Lower lobe of right lung (tissue), 2 donors: ENCODE results near the gene IGLON5. TPM values are rescaled to one million over a fixed set of nuclear protein-coding genes. Genes with fewer than 3 reads are reported as not detected.

ENCODE experiments used
- ATAC-seq, 2 donors: fragments of 200-7000 bp; cut with Tn5 transposase; one replicate each; pipeline ENCODE4 v1.9.1; 2020 to 2022; ENCODE audit warnings: mild to moderate bottlenecking in 2 of 2, moderate library complexity in 2 of 2
- DNase-seq: peaks from one replicate; pipeline ENCODE4 v3.0.0-alpha.2; 2020
- H3K27ac ChIP-seq: fragments of 200-600 bp; one replicate; pipeline ENCODE4 v1.8.0; 2022
- H3K27me3 ChIP-seq: fragments of 200-600 bp; one replicate; pipeline ENCODE4 v1.8.0; 2022; ENCODE audit warnings: low read depth
- H3K36me3 ChIP-seq: fragments of 200-600 bp; one replicate; pipeline ENCODE4 v1.8.0; 2022; ENCODE audit warnings: mild to moderate bottlenecking
- H3K4me1 ChIP-seq: fragments of 200-600 bp; one replicate; pipeline ENCODE4 v1.8.0; 2022
- H3K4me3 ChIP-seq: fragments of 200-600 bp; one replicate; pipeline ENCODE4 v1.8.0; 2022; ENCODE audit warnings: mild to moderate bottlenecking
- H3K9me3 ChIP-seq: fragments of 200-600 bp; one replicate; pipeline ENCODE4 v1.8.0; 2022
- CTCF ChIP-seq: fragments of 200-600 bp; IDR thresholded peaks from one replicate; pipeline ENCODE4 v1.8.0; 2022; ENCODE audit warnings: antibody characterized with exemption, mild to moderate bottlenecking
- intact Hi-C: fragments of 100-400 bp; cut with DNase I; formaldehyde crosslinking; loops from one replicate; pipeline ENCODE4 v1.11.0; 2022
- total RNA-seq: library from RNA; stranded (reverse); fragmentation: NEBNext Ultra II Directional; extraction: Animal tissue kit (Norgen Biotek cat#: 25700); gene quantifications from one replicate; pipeline ENCODE4 v1.2.1, GENCODE V29; 2021
- donor health status: DM: no; HTN: yes; CAD: no; lungs with severe emphysema.

IGLON5 gene
- total RNA-seq, 1 donor from 2014 or later = not detected

- H3K9me3 ChIP-seq = no peaks in the 10 kb centered on the region
- ATAC-seq (no peak), DNase-seq (no peak)
- peaks cover 48% of the 10 kb centered on the region for H3K27me3 ChIP-seq
- intact Hi-C loops = no loop called here
- peaks cover 13% of the 10 kb centered on the region for H3K4me1 ChIP-seq
- no peaks in the 10 kb centered on the region for H3K36me3 ChIP-seq
- no peak overlapping the region for H3K4me3 ChIP-seq
- TF ChIP-seq CTCF = no peak
- H3K27ac ChIP-seq = no peak overlapping the region
Measured at GRCh38 chr19:51324167-51324481, 12.7 kb downstream of the IGLON5 start.

DNA sequence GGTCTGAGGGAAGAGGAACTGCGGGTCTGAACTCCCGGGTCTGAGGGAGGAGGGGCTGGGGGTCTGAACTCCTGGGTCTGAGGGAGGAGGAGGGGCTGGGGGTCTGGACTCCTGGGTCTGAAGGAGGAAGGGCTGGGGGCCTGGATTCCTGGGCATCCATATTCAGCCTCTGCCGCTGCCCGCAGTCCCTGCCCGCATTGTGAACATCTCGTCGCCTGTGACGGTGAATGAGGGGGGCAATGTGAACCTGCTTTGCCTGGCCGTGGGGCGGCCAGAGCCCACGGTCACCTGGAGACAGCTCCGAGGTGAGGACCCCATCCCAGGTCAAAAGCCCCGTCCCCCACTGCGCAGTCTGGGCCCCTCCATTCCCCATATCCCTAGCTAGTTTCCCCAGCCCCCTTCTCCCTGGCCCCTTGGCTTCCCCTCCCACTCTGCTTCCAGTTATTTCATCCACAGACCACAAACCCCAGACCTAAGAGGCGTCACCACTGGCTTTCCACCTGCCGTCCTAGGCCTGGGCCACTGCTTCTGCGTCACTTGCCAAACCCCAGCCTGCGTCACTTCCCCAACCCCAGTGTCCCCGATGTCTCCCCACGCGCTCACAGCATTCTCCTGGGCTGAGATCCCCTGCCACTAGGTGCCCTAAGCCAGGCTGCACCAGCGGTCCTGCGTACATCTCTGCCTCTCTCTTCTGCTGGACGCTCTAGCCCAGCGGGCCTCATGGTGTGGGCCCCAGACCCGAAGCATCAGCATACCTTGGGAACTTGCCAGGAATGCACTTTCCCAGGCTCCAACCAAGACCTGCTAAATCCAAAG is 13.9 kb downstream of the IGLON5 start:
- peaks cover 51% of the 10 kb centered on the region for H3K27me3 ChIP-seq
- DNase-seq (no peak), ATAC-seq (no peak)
- H3K4me1 ChIP-seq = peaks cover 13% of the 10 kb centered on the region
- no peak for TF ChIP-seq CTCF
- H3K9me3 ChIP-seq = no peaks in the 10 kb centered on the region
- intact Hi-C loops = no loop called here
- H3K4me3 ChIP-seq = no peak overlapping the region
- H3K27ac ChIP-seq = no peak overlapping the region
- no peaks in the 10 kb centered on the region for H3K36me3 ChIP-seq

GRCh38 chr19:51326216-51327065 is 15.0 kb downstream of the IGLON5 start:
- no peak for TF ChIP-seq CTCF
- H3K4me1 ChIP-seq = peaks cover 13% of the 10 kb centered on the region
- H3K27ac ChIP-seq = no peak overlapping the region
- H3K9me3 ChIP-seq = no peaks in the 10 kb centered on the region
- peaks cover 51% of the 10 kb centered on the region for H3K27me3 ChIP-seq
- ATAC-seq (no peak), DNase-seq (no peak)
- no peak overlapping the region for H3K4me3 ChIP-seq
- H3K36me3 ChIP-seq = no peaks in the 10 kb centered on the region
- intact Hi-C loops = no loop called here

GRCh38 chr19:51327066-51328001 is 15.9 kb downstream of the IGLON5 start:
- Histone ChIP-seq H3K27ac (no peak overlapping the region), H3K9me3 (no peaks in the 10 kb centered on the region), H3K27me3 (peaks cover 51% of the 10 kb centered on the region), H3K36me3 (no peaks in the 10 kb centered on the region), H3K4me3 (peak overlapping the region; percentile 21), H3K4me1 (peaks cover 13% of the 10 kb centered on the region)
- ATAC-seq (peak; percentile 66 to 68), DNase-seq (peak; percentile 73)
- intact Hi-C loops = no loop called here
- TF ChIP-seq CTCF = peak; percentile 17

- ATAC-seq (no peak), DNase-seq (no peak)
- peaks cover 40% of the 10 kb centered on the region for H3K27me3 ChIP-seq
- H3K27ac ChIP-seq = no peak overlapping the region
- peaks cover 13% of the 10 kb centered on the region for H3K4me1 ChIP-seq
- intact Hi-C loops = no loop called here
- no peak for TF ChIP-seq CTCF
- H3K9me3 ChIP-seq = no peaks in the 10 kb centered on the region
- H3K4me3 ChIP-seq = no peak overlapping the region
- H3K36me3 ChIP-seq = no peaks in the 10 kb centered on the region
Measured at GRCh38 chr19:51329411-51329810, 18.0 kb downstream of the IGLON5 start.
